GM12801 (cell line): ENCODE results near the gene LGR6.

Experiments
- CTCF ChIP-seq: IDR thresholded peaks from one replicate; pipeline ENCODE4 v1.5.1; 2011; ENCODE audit warnings: control low read depth; ENCODE audit not compliant: insufficient read length; ENCODE audit errors: extremely low read depth

LGR6 gene

DNA sequence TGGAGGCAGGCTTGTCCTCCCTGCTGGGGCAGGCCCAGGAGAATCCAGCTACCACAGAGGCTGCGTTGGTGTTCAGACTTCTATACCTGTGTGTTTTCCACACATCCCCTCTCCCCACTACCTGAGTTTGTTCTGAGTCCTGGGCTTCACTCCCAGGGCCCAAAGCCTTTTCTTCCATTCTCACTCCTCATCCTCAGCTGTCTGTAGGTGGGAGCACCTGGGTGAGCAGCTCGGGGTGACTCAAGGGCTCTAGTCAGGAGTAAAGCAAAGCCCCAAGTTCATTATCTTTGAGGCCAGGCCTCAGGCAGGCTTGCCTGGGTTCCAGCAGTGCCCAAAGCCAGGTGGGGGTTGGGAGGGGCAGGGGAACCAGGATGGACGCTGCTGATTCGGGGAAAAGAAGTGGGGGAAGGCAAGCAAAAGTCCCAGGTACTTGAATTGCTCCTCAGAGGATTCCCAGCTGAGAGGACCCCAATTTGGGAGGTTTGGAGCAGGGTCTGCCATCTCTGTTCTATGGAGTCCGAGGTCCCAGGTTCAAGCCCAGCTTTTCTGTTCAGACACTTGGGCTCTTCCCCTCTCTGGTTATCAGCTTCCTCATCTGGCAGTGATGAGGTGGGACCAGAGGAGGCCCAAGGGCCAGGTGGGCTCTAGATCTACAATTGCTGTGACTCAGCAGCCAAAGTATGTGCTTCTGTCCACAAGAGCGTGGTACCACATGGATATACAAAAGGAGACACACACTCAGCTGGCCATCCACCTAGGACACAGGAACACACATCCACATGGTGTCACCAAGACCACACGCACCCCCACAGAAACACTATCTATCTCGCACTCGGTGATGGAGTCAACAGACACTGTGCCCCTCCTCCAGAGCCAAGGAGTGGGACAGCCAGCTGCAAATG lies 27.4 kb upstream of the LGR6 start:
- TF ChIP-seq CTCF = no peak

DNA sequence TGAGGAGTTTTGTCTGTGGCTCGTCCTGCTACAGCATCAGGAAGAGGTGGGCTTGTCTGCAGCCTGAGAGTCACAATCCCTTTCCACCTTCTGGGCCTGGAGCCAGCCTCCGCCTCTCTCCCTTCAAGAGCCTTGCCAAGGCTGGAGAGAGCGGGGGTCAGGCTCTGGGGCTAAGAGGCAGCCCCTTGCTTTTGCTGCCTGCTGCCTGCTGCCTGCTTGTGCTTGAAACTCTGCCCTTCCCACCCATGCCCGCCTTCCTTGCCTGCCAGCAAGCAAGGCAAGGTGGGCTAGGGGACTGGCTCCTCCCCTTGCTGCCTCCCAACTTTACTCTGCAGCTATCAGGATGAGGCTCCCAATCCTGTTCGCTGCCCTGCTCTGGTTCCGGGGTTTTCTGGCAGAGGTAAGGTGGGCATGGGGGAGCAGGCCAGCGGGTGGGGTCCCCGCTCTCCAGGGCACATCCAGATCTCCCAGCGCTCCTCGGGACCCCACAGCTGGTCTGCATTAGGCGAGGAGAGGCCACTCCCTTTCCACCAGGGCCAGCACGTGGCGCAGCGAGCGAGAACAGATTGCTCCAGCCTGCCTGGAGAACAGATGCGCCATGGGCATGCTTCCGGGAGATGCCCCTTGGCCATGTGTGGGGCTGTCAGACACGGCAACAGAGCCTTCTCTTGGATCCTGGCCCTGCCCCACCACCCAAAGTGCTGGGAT lies 25.7 kb upstream of the LGR6 start:
- no peak for TF ChIP-seq CTCF

DNA sequence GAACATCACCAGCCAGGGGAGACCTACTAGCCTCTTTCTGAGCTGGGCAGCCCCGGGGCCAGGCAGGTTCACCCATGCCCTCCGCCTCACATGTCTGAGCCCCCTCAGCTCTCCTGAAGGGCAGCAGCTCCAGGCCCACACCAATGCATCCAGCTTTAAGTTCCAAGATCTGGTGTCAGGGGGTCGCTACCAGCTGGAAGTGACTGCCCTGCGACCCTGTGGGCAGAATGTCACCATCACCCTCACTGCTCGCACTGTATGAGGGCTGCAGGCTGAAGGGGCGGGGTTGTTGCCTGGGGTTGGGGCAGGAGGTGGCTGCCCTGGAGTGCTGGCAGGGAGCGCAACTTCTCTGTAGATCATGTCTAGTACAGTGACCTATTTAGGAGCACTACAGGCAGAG lies 24.7 kb upstream of the LGR6 start:
- no peak for TF ChIP-seq CTCF

DNA sequence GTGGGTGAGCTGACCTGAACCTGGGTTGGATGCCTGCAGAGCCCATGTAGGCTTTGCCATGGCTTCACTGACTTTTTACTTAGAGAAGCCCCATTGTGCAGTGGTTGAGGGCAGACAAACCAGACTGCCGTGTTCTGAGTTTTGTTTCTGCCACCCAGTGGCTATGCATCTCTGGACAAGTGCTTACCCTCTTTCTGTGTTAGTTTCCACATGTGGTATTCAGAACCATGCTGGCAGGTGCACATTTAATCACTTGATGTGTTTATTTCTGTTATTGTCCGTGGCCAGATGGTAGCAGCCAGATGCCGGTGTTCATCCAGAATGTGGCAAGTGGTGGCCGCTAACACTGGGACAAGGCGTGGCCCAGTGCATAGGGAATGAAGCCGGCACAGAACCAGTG lies 22.9 kb upstream of the LGR6 start:
- no peak for TF ChIP-seq CTCF

DNA sequence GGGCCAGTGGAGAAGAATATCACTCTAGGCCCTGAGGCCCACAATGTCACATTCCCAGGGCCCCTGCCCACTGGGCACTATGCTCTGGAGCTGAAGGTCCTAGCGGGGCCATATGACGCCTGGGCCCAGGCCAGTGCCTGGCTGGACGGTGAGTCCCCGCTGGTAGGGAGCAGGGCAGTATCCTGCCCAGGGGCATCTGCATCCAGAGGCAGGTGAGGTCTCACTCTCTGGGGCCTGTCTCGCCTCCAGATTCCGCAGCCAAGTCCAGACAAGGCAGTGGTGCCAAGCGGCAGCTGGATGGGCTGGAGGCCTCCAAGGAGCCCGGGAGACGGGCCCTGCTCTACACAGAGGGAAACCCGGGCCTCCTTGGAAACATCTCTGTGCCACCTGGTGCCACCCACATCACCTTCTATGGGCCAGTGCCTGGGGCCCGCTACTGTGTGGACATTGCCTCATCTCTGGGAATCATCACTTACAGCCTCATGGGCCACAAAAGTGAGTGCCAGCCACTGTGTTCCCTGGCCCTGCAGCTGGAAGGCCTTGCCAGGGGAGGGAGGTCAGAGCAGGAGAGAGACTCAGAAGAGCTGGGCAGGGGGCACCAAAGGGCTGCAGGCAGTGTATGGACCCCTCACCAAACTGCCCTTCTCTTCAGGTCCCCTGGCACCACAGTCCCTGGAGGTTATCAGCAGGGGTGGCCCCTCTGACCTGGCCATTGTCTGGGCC lies 22.1 kb upstream of the LGR6 start:
- no peak for TF ChIP-seq CTCF

- no peak for TF ChIP-seq CTCF
Observed at GRCh38 chr1:202172015-202172355, 21.6 kb upstream of the LGR6 start.

DNA sequence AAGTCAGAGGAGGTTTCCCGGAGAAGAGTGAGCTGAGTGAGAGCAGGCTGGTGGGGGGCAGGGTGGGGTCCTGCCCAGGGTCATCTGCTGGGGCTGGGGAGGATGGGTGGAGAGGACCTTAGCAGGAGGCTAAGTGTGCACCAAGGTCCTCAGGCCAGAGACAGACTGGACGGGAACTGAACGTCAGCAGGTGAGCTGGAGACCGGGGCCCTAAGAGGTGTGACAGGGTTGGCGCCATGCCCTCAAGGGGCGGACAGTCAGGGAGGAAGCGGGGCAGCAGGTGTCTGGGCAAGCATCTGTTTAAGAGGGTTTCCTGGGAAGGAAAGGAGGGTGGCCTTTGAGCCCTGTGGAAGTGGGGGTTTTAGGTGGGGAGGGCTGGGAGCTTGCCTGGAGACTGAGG lies 19.6 kb upstream of the LGR6 start:
- no peak for TF ChIP-seq CTCF
